Measurements from ENCODE around the gene CERCAM.

CERCAM gene, protein sequence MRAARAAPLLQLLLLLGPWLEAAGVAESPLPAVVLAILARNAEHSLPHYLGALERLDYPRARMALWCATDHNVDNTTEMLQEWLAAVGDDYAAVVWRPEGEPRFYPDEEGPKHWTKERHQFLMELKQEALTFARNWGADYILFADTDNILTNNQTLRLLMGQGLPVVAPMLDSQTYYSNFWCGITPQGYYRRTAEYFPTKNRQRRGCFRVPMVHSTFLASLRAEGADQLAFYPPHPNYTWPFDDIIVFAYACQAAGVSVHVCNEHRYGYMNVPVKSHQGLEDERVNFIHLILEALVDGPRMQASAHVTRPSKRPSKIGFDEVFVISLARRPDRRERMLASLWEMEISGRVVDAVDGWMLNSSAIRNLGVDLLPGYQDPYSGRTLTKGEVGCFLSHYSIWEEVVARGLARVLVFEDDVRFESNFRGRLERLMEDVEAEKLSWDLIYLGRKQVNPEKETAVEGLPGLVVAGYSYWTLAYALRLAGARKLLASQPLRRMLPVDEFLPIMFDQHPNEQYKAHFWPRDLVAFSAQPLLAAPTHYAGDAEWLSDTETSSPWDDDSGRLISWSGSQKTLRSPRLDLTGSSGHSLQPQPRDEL

DNA sequence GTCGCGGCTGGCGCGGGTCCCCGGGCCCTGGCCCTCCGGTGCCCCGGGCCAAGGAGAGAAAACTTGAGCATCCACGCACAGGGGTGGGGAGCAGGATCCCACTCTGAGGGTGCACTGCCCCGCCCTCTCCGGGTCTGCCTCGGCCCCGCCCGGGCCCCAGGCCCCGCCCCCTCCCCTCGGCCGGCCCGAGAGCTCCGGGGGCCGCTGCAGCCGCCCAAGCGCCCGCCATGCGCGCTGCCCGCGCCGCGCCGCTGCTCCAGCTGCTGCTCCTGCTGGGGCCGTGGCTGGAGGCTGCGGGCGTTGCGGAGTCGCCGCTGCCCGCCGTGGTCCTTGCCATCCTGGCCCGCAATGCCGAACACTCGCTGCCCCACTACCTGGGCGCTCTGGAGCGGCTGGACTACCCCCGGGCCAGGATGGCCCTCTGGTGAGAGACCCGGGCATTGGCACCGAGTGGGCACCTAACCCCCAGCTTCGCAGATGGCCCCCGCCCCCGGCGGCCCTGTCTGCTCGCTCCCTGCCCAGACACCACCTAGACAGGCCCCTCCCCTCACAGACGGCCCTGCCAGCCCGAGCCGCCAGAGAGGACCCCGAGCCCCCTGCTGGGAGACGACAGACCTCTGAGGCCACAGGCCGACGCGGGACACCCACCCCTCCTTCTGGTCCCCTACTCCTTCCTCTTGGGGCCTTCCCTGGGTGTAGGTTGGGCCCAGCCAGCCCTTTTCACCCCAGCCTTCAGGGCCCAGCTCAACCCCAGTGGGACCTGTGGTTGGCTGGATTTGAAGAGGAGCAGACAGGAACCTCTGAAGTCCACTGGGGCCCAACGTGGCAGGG lies at the start of gene CERCAM:
TSS of gene CERCAM (plus strand) at position 207 of the 831 bp plus-strand sequence. CDS start at position 228, 21 bp downstream.
- peak within 1 kb of the TSS; percentile 69 for H3K4me3 ChIP-seq (ENCODE audit: low read depth, low read length)
- TF ChIP-seq, protein P1, sequence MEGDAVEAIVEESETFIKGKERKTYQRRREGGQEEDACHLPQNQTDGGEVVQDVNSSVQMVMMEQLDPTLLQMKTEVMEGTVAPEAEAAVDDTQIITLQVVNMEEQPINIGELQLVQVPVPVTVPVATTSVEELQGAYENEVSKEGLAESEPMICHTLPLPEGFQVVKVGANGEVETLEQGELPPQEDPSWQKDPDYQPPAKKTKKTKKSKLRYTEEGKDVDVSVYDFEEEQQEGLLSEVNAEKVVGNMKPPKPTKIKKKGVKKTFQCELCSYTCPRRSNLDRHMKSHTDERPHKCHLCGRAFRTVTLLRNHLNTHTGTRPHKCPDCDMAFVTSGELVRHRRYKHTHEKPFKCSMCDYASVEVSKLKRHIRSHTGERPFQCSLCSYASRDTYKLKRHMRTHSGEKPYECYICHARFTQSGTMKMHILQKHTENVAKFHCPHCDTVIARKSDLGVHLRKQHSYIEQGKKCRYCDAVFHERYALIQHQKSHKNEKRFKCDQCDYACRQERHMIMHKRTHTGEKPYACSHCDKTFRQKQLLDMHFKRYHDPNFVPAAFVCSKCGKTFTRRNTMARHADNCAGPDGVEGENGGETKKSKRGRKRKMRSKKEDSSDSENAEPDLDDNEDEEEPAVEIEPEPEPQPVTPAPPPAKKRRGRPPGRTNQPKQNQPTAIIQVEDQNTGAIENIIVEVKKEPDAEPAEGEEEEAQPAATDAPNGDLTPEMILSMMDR (IDR thresholded peaks at IDR 0.05; ENCODE audit: borderline replicate concordance, insufficient read depth, low read depth, low read length): no peak

DNA sequence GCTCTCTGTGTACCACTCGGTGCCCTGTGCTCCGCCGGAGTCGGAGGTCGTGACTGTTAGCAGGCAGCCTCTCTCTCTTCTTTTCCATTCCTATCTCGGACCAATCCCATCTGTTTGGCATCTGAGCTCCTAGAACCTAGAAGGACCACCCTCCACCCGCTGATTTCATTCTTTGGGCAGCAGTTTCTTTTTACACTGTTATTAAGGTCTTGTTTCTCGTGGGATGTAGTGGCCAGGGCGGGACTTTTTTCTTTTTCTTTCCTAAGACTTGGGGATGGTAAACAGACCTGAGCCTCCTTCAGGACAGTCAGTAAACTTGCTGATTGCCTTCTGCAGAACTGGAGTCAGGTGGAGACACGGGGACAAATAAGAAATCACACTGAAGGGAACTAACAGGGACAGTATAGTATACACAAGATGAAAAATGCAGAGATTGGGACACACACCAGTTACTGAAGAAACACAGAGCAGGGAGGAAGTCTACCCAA lies 49.0 kb upstream of the CERCAM start:
- TF ChIP-seq, protein P1 (IDR thresholded peaks at IDR 0.05; ENCODE audit: borderline replicate concordance, insufficient read depth, low read depth, low read length): no peak
- peak overlapping the region; percentile 95 for H3K4me3 ChIP-seq (ENCODE audit: low read depth, low read length)

DNA sequence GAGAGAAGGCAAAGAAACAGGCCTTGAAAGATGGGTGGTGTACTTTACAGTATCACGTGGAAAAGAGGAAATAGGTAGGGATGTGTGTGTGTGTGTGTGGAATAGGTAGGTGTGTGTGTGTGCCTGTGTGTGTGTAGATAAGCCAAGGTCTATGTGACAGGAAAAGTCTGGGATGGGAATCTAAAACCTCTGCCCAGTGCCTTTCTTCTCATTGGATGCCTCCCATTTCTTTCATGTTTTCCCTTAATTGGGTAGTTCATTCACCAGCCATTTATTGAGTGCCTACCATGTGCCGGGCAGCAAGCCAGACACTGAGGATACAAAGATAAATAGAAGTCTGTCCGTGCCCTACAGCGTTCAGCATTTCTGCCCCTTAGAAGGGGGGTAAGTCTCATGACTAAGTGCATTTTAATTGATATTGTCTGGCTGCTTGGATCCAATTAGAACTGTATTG lies 48.4 kb upstream of the CERCAM start:
- H3K4me3 ChIP-seq (ENCODE audit: low read depth, low read length): peak overlapping the region; percentile 95
- TF ChIP-seq, protein P1 (IDR thresholded peaks at IDR 0.05; ENCODE audit: borderline replicate concordance, insufficient read depth, low read depth, low read length): no peak

DNA sequence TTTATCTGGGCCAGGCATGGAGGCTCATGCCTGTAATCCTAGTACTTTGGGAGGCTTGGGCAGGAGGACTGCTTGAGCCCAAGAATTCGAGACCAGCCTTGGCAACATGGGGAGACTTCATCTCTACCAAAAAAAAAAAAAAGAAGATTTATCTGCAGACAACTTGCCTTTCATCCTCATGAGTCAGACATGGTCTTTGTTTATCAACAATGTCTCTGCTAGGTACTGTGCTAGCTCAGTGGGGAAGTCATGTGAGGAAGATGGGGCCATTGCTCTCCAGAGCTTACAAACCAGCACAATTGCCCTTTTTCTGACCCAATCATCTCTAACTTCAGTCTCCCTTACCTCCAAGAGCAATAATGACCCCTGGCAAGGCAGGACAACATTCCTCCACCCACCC lies 47.9 kb upstream of the CERCAM start:
- TF ChIP-seq, protein P1 (IDR thresholded peaks at IDR 0.05; ENCODE audit: borderline replicate concordance, insufficient read depth, low read depth, low read length): no peak
- no peak overlapping the region for H3K4me3 ChIP-seq (ENCODE audit: low read depth, low read length)

DNA sequence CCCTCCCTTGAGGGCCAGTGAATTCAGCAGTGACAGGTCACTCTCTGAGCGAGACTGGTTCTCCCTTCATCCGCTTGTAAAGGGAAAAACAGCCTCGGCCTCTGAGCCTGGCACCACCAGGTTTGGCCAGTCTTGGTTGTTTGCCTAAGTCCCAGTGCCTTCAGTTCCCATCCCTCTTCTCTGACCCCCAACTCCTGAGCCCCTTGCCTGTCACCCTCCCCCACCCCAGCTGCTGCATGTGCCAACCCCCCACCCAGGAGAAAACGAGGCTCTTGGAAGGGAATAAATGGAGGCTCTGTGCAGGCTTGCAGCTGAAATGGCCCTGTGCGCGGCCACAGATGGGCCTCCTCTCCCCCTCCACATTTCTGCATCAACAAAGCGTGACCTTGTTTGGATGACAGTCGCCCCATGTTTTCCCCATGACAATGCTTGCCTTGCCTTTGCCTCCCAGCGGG lies 46.4 kb upstream of the CERCAM start:
- TF ChIP-seq, protein P1 (IDR thresholded peaks at IDR 0.05; ENCODE audit: borderline replicate concordance, insufficient read depth, low read depth, low read length): no peak
- H3K4me3 ChIP-seq (ENCODE audit: low read depth, low read length): no peak overlapping the region

DNA sequence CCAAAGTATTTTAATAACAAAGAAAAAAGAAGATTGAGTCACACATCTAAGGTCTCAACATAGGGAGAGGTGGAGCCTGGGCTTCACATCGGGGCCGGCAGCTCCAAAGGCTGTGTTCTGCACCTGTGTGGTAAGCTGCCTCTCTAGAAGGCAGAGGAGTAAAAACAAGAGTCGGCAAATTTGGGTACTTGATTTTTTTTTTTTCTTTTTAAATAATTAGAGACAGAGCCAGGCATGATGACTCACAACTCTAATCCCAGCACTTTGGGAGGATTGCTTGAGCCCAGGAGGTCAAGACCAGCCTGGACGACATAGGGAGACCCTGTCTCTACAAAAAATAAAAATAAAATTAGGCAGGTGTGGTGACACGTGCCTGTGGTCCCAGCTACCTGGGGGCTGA lies 44.8 kb upstream of the CERCAM start:
- TF ChIP-seq, protein P1 (IDR thresholded peaks at IDR 0.05; ENCODE audit: borderline replicate concordance, insufficient read depth, low read depth, low read length): no peak
- H3K4me3 ChIP-seq (ENCODE audit: low read depth, low read length): no peak overlapping the region
